GM11168 (cell line): ENCODE data around the gene MRTFA.

Experiments used
- in situ Hi-C: fragments of 300-500 bp; cut with MboI; formaldehyde crosslinking; loops from one replicate; pipeline ENCODE4 v1.12.0; 2022; ENCODE audit warnings: low sequenced_read_pairs; ENCODE audit not compliant: unreplicated experiment

Gene MRTFA

DNA sequence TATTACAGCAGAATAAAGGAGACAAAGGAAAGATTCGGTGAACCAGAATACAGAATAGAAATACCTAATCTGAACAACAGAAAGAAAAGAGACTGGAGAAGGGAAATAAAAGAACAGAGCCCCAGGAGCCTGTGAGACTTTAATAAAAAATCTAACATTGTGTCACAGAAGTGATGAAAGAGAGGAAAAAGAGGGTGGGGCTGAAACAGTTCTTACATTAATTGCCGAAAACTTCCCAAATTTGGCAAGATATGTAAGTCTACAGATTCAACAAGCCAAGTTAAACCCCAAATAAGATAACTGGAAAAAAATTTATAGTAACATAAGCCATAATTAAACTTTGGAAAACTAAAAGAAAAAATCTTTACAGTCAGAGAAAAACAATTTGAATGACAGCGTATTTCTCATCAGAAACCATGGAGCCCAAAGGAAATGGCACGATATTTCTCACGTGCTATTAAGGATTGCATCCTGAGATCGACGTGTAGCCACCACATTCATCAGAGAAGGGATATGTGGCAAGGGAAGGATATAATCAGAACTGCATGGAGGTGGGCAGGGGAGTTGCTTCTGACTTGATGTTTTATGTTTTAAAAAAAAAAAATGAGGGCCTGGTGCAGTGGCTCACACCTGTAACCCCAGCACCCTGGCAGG lies 192.2 kb downstream of the MRTFA start:
- in situ Hi-C loops = loop anchor here (10.0 kb wide), 1 partner anchor 200 kb away; no protein-coding TSS in a partner anchor

DNA sequence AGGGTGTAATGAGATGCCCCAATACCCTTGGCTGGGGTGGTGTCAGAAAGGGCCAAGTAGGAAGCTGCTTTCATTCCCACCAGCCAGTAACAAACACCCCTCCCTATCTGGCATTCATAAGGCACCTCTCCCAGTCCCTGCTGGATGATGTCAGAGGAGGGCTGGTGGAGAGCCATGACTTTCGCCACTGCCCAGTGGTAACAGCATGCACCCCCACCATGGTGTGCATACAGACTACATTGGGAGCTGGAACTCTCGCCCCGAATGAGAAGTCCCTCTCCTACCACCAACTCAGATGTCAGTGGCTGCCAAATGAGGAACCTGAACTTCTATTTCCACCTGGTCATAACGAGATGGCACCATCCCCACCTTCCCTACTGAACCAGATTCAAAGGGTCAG lies 192.8 kb downstream of the MRTFA start:
- in situ Hi-C loops = loop anchor here (10.0 kb wide), 1 partner anchor 201 kb away; no protein-coding TSS in a partner anchor

DNA sequence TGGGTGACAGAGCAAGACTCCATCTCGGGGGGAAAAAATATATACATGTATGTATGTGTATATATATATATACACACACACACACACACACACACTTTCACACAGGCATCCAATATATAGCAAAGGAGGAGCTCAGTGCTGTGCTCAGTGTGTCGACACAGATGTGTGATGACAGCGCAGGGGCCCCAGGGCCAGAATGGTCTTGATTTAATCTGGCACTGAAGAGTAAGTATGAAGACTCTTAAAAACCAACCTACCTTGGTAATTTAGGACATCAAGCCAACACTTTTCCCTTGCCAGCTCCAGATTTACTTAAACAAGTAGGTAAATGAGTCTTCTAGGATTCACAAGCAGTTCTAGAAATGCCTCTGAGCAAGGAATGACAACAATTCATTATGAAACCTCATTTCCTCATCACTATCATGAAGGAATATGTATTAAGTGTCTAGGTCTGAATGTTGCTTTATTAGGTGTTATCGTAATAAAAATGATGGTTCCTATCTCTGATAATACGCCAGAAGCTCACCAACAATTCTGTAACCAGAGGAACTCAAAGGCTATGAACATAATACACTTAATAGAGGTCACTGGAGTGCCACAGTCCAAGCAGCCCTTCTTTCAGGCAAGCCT lies 194.6 kb downstream of the MRTFA start:
- in situ Hi-C loops = loop anchor here (10.0 kb wide), 1 partner anchor 203 kb away; no protein-coding TSS in a partner anchor

DNA sequence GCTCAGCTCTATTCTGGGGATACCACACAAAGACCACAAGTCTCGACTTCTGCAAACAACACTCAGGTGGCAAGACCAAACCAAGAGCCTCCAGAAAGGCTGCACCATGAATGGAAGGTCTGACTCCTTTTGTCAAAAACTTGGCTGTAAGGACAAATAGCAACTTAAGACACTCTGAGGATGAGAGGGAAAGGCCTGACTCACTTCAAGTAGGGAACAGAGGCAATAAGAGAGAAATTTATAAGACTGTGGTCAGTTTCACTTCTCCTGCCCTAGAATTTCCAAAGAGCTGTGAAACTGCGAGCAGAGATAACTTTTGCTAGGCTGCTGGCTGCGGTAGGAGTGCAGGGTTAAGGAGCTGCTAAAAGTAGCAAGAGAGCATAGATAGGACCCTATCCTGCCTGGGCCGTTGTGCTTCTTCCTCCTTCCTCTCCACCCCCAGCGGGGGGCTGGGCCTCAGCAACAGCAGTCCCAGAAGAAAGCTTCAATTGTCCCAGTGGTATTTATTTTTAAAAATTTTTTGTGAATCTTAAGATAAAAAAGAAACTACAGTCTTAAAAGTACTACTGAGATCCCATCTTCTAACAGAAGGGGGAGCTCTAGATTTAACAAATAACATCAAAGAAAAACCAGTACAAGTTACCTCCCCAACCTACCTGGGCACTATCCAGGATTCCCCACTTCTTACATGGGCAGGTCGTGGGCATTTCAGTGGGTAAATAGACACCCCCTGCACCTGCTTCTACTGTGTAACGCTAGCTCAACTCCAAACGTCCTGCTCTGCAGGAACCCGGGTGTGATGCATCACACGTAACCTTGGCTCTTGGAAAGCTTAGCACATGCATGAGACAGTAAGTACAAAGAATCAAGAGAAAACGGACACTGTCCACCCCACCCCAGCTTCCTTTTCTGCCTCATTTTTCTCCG lies 199.8 kb downstream of the MRTFA start:
- in situ Hi-C loops = no loop called here

DNA sequence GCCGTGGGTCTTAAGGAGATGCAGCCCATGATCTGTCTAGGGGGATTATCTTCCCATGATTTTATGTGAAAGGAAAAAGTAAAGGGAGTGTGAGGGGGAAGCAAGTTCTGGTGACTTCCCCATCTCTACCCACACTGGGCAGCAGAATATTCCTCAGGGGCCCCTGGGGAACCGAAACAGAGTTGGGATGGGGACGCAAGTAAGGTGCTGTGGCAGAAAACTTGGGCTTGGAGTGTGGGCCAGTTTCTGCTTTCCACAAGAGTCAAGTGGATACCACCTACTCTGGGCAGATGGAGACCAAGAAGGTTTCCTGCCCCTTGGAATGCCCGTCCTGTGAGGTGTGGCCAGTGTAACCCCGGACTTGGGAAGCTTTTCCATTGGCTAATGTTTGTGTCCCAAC lies 201.8 kb downstream of the MRTFA start:
- in situ Hi-C loops = no loop called here

DNA sequence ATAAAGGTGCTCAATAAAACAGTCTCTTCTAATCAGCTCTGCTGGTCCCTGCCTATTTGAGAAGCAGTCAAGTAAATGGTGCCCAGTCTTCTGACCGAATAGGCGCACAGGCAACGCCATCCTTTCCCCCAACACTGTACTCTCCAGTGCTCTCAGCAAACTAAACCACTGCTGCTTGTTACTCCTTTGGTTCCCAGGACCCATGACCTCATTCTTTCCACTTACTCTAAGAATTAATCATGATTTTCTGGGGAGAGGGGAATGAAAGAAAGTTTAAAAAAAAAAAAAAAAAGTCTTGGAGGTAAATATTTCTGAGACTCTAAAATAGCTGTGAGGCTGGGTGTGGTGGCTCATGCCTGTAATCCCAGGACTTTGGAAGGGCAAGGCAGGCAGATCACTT lies 202.4 kb downstream of the MRTFA start:
- in situ Hi-C loops = no loop called here

DNA sequence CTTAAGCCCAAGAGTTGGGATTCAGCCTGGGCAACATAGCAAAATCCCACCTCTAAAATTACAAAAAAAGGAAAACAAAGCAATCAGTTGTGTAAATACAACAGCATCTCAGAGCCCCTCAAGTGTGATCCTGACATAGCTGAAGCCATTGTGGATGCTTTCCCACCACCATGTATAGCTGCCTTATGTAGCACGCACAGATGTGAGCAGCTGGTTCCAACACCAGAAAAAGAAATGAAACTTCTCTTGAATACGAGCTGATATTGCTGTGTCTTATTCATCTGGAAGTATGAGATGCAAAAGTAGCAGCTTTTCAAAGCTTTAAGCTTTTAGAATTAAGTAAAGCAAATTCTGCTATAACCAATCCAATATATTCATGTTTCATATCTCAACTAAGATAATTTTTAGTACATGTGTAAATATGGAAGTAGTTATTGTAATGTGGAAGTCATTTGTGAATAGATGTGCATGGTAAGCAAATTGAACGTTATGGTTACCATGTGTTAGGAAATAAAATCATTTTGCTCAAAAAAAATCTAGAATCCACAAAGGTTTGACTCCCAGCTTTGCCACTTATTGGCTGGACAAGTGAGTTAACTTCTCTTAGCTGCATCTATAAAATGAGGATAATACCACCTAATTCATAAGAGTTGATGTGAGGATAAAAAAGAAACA lies 203.0 kb downstream of the MRTFA start:
- in situ Hi-C loops = no loop called here

DNA sequence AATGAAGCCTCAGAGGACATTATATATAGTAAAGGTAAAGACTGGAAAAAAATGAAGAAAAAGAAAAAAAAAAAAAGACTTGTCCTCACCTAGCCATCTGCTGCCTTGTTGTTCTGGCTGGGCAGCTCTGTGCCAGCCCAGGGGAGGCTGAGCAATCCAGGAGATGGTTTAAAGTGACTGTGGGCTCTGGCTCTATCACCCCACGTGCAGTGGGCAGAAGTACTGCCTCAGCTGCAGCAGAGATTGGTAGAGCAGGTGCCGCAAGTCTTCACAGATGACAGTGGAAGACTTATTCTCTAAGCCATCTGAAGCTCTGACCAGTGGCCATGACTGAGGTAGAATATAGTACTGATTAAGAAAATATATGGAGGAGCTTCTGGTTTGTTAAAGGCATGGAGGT lies 203.9 kb downstream of the MRTFA start:
- in situ Hi-C loops = no loop called here

DNA sequence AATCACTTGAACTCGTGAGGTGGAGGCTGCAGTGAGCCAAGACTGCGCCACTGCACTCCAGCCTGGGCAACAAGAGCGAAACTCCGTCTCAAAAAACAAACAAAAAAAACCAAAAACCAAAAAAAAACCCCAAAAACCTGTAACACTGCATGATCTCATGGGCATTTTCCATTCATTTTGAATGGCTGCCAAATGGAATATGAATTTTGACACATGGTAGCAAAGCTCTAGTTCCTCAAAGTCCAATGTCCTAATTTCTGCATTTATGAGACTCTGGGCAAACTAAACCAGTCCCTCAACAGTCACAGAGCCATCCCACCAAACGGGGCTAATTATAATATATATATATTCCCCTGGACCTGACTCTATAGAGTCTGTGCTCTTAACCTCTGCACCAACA lies 204.4 kb downstream of the MRTFA start:
- in situ Hi-C loops = no loop called here

DNA sequence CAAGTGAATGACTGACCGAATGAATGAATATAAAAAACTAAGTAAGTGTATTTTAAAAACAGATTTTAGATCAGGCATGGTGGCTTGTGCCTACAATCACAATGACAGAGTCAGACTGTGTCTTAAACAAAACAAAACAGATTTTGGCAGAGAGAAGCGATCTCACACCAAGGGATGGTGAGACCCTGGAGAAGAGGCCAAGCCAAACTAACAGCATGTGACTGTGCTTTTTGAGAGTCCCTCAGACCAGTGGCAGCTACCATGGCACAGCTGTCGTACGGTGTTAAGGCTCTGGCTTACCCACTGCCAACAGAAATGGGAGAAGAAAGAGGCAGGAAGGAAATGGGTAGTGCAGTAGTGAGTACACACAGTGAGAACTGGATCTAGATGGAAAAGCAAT lies 205.5 kb downstream of the MRTFA start:
- in situ Hi-C loops = no loop called here

DNA sequence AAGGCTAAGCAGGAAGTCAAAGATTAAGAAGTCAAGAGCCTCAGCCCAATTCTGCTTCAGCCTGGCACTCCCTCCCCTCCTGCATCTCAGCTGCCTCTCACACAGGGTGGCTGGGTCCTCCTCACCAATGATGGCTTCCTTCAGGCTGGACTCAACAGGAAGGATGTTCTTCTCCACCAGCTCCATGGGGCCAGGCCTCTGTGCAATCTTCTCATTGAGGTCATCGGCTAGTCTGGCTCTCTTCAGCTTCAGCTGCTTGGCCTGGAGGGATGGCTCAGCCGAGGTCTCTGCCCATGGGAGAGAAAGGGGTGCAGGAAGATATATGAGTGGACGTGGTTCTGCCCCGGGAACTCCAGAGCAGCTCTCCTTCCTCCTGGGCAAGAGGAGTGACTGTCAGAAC lies 207.0 kb downstream of the MRTFA start:
- in situ Hi-C loops = no loop called here

DNA sequence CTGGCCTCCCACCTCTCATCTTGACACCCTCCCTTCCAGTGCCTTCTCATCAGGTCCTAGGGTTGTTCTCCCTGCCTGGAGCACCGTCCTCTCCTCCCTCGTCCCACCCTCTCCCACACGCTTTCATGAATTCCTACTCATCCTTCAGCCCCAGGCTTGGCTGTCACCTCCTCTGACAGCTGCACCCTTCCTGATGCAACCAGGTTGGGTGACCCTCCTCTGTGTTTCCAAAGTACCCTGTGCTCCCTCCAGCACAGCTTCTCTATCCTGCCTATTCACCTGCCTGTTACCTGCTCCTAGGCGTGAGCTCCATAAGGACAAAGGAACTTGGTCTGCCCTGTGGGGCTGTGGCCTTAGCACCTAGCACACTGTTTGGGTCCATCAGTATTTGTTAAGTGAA lies 207.7 kb downstream of the MRTFA start:
- in situ Hi-C loops = no loop called here

DNA sequence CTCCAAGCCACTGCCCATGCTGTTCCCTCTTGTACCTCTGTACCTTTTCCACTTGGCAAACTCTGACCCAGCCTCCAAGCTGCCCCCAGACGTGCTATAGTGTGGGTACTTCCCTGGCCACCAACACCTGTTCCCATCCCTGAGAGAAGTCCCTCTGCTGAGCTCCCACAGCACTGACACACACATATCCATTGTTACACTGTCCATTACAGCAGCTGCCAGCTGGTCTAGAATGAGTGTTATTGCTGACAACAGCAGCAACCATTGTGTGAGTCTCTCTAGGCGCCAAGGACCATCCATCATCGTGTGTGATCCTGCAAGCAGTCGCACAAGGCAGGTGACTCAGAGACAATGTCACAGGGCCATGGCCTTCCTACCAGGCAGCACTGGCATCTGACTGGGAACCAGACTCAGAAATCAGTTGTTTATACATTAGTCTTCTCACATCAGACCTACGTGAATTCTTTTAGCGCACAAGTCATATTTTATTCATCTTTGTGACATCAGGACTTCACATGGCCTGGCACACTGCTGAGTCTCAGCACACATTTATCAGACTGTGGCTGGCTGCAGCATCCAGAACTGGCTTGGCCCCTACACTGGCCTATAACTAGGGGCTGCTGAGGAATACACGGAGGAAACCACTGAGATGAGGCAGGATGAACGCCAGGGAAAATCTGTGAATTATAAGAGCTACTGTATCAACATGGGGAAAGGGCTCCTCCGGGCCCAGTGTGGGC lies 209.8 kb downstream of the MRTFA start:
- in situ Hi-C loops = no loop called here

DNA sequence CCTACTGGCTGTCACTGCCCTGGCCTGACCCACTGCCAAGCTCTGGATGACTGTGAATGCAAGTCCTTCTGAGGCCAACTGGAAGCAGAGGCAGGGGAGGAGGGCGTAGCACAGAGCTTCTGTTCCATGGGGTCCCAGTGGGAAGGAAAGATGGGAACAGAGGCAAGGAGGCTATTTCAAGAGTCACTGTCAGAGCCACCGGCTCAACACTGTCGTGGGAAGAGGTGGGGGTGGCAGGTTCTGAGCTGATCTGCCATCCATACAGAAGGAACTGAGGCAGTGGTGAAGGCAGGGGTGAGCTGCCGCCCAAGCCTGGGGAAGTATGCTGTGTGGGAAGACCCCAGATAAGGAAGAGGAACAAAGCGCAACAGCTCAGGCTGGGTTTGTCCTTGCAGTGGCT lies 211.4 kb downstream of the MRTFA start:
- in situ Hi-C loops = no loop called here

DNA sequence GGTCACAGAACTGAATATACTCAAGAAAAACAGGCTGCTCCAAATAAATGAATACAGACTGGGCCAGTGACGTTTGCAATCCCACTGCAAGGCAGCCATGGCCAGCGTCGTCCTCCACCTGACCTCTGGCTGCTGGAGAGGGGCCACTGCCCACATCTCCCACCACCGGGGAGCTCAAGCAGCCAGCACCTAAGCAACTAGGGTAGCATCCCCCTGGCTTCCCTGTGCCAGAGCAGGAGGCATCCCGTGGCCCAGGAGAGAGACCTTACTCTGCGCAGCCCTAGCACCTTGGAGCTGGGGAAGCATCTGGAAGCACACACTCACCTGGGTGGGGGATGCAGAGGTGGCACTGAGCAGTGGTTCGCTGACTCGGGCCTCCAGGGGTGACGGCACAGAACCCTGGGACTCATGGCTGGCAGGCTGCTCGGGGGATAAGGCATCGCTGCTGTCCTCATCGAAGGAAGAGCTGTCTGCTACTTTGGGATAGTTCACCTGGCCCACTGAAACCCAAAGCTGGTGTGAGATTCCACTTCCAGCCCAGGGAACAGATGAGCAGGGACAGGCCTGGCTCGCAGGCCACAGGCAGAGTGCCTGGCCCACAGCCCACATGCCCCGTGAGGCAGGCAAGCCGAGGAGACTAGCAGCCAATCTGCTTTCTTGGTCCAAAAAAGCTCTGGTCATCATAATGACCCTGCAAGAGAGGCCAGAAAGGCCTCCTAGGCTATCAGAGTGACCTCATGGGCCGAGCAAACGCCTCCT lies 212.5 kb downstream of the MRTFA start:
- in situ Hi-C loops = no loop called here

DNA sequence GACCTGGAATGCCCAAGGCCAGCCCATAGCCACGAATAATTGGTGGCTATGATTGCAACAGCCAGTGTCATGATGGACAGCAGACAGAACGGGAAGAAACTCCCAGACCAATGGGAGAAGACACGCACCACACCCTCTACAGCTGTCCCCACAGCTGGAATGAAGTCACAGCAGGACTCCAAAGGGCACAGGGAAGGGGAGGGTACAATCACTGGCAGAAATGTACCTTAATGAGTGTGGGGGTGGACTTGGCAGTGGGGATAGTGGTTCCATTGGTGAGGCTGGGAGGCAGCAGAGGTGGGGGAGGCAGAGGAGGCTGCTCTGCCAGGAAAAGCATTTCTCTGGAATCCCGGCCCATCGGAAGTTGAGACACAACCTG lies 213.2 kb downstream of the MRTFA start:
- in situ Hi-C loops = no loop called here

DNA sequence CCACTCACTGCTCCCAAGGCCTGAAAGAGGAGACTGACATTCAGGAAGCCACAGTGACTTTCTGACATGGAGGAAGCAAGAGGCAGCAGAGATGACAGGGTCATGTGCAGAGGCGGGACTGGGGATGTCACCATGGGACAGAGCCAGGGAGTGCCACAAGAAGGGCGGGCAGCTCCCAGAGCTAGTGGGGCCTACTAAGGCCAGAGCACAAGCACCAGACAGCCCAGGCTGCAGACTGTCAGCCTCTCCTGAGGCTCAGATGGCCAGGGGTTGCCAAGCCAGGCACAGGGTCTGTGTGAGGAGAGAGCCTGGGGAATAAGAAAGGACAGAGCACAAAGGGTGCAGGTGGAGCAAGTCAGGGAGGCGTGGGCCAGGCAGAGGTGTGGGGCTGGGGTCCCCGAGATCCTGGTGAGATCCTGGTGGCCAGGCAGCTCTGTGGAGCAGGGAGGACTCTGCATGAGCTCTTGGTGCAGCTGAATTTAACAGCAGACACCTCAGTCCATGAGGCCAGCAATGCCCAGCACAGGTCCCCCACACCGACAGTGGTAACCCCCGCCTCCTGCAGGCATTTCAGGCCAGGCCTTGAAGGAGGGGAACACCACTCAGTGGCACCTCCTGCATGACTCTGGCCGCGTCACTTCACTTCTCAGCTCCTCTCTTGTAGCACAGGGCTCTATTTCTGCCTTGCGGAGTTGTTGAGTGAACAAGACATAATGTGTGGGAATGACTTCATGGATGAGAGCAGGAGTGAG lies 213.8 kb downstream of the MRTFA start:
- in situ Hi-C loops = no loop called here

DNA sequence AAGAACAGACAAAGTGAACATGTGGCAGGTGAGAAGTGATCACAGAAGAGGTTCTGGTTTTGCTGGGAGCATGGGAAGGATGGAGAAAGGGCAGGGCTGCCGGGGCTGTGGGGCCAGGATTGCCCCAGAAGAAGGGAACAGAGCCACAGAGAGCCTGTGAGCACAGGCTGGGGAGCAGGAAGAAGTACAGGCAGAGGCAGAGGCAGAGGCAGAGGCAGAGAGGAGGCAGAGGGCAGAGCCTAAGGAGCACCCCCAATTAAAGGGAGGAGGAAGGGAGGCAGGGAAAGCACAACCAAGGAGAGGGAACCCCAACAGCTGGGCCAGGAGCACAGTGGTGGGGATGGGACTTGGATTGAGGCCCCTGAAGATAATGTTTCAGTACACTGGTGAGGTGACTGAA lies 214.6 kb downstream of the MRTFA start:
- in situ Hi-C loops = no loop called here

DNA sequence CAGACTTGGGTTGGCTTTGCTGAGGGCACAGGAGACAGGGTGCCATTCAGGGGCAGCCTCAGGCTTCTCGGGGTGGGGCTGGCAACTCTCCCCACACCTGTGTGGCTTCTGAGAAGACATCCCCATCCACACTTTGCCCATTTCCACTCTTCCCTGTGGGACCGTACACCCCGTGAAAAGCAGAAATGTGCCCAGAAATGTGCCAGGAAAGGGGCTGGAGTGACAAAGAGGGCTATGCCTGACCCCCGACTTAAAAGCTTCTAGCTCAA lies 215.5 kb downstream of the MRTFA start:
- in situ Hi-C loops = no loop called here
